PC-3 (cell line): ENCODE results near the gene SMIM10. TPM values are rescaled to one million over a fixed set of nuclear protein-coding genes. Genes with fewer than 3 reads are reported as not detected.

Experiments
- ATAC-seq: fragments of 200-7000 bp; cut with Tn5 transposase; 2 replicates; pipeline ENCODE4 v1.9.1; 2020; ENCODE audit warnings: mild to moderate bottlenecking, moderate library complexity
- BruUV-seq: library from RNA; stranded (reverse); fragments of 400-500 nt; replicated peaks from 2 replicates; lab custom pipeline; 2021; lab: Mats Ljungman, UMichigan
- CTCF ChIA-PET: fragments of 300-600 bp; sonication (Branson Sonifier 250); formaldehyde crosslinking; loops from one replicate; lab custom pipeline; 2022; ENCODE audit warnings: antibody characterized with exemption; lab: Charles Lee
- POLR2A ChIA-PET: fragments of 300-600 bp; sonication (Branson Sonifier 250); formaldehyde crosslinking; loops from one replicate; lab custom pipeline; 2022; ENCODE audit warnings: antibody characterized with exemption; ENCODE audit not compliant: unreplicated experiment; lab: Charles Lee
- DNase-seq: peaks from one replicate; pipeline ENCODE4 v3.0.0-alpha.2; 2015
- H2AFZ ChIP-seq: fragments of 300-600 bp; sonication (generic); 2 replicates; pipeline ENCODE4 v1.6.0; 2016; ENCODE audit warnings: antibody characterized with exemption, low read length
- H3F3A ChIP-seq: fragments of 300-600 bp; sonication (generic); one replicate; pipeline ENCODE4 v1.6.0; 2017; ENCODE audit warnings: antibody characterized with exemption, low read length, control low read depth, mild to moderate bottlenecking; ENCODE audit not compliant: unreplicated experiment
- H3K27ac ChIP-seq: fragments of 300-600 bp; sonication (generic); 2 replicates; pipeline ENCODE4 v1.5.1; 2016; ENCODE audit warnings: mild to moderate bottlenecking, low read length
- H3K27me3 ChIP-seq: fragments of 300-600 bp; sonication (generic); 2 replicates; pipeline ENCODE4 v1.6.1; 2016; ENCODE audit warnings: low read length, mixed read lengths
- H3K36me3 ChIP-seq: fragments of 300-600 bp; sonication (generic); 2 replicates; pipeline ENCODE4 v1.6.1; 2016; ENCODE audit warnings: low read depth, mixed run types, low read length, mixed read lengths
- H3K4me1 ChIP-seq: fragments of 300-600 bp; sonication (generic); 2 replicates; pipeline ENCODE4 v1.5.1; 2016; ENCODE audit warnings: low read length; ENCODE audit not compliant: insufficient read depth
- H3K4me2 ChIP-seq: fragments of 300-600 bp; sonication (generic); 2 replicates; pipeline ENCODE4 v1.6.0; 2016; ENCODE audit warnings: low read length
- H3K4me3 ChIP-seq: fragments of 300-600 bp; sonication (generic); 2 replicates; pipeline ENCODE4 v1.5.1; 2016; ENCODE audit warnings: mild to moderate bottlenecking, low read length, mixed read lengths
- H3K79me2 ChIP-seq: fragments of 300-600 bp; sonication (generic); 2 replicates; pipeline ENCODE4 v1.6.1; 2017; ENCODE audit warnings: low read length, mixed read lengths
- H3K9ac ChIP-seq: fragments of 300-600 bp; sonication (generic); 2 replicates; pipeline ENCODE4 v1.6.0; 2016; ENCODE audit warnings: mild to moderate bottlenecking, low read length
- H3K9me2 ChIP-seq: fragments of 300-600 bp; sonication (generic); replicated peaks from 2 replicates; pipeline ENCODE4 v1.6.1; 2016; ENCODE audit warnings: mixed run types, low read length, mixed read lengths
- H3K9me3 ChIP-seq: fragments of 300-600 bp; sonication (generic); 2 replicates; pipeline ENCODE4 v1.6.1; 2016; ENCODE audit warnings: low read length, mixed read lengths
- H4K20me1 ChIP-seq: fragments of 300-600 bp; sonication (generic); 2 replicates; pipeline ENCODE4 v1.6.1; 2016; ENCODE audit warnings: low read length, mixed read lengths
- CTCF ChIP-seq: fragments of 300-600 bp; sonication (generic); conservative IDR thresholded peaks from 2 replicates; pipeline ENCODE4 v1.5.1; 2017; ENCODE audit warnings: antibody characterized with exemption, low read depth, mild to moderate bottlenecking, low read length
- EZH2 ChIP-seq: fragments of 300-600 bp; sonication (generic); IDR thresholded peaks from one replicate; pipeline ENCODE4 v1.6.1; 2017; ENCODE audit warnings: antibody characterized with exemption, mild to moderate bottlenecking, low read length; ENCODE audit not compliant: unreplicated experiment
- EZH2phosphoT487 ChIP-seq: fragments of 300-600 bp; sonication (generic); IDR thresholded peaks from 2 replicates; pipeline ENCODE4 v1.6.1; 2018; ENCODE audit warnings: mild to moderate bottlenecking, antibody characterized with exemption, low read length, borderline replicate concordance
- intact Hi-C: fragments of 100-400 bp; cut with micrococcal nuclease; formaldehyde crosslinking; loops from 2 replicates; pipeline ENCODE4 v1.9.0; 2023
- total RNA-seq: library from RNA; depleted of rRNA; stranded (reverse); fragments of >200 nt; gene quantifications from 2 replicates; pipeline ENCODE4 v1.2.3, GENCODE V29; 2014

Gene SMIM10
- total RNA-seq, 1 experiment from 2014 or later: not detected

- Histone ChIP-seq H3K4me2 (no peak overlapping the region), H2AFZ (no peak overlapping the region), H3K27me3 (no peaks in the 10 kb centered on the region), H3K36me3 (no peaks in the 10 kb centered on the region), H3K9me2 (no peaks in the 10 kb centered on the region), H3K9me3 (no peaks in the 10 kb centered on the region), H3K4me1 (no peaks in the 10 kb centered on the region), H3F3A (no peaks in the 10 kb centered on the region), H3K4me3 (no peak overlapping the region), H3K27ac (no peak overlapping the region), H3K9ac (no peak overlapping the region), H4K20me1 (no peaks in the 10 kb centered on the region), H3K79me2 (no peaks in the 10 kb centered on the region)
- POLR2A ChIA-PET: interaction anchor here (0.6 kb wide), 1 partner anchor 171 kb away, joined by 3 read pairs; no protein-coding TSS in a partner anchor
- no peak for TF ChIP-seq EZH2
- no peak for TF ChIP-seq CTCF
- no peak for TF ChIP-seq EZH2phosphoT487
- no TSS peak for BruUV-seq
- no peak for ATAC-seq
- CTCF ChIA-PET: no interaction called here
- DNase-seq: no peak
- intact Hi-C loops: no loop called here
These were observed 27.8 kb upstream of the SMIM10 start for GRCh38 chrX:134963041-134963440.

DNA sequence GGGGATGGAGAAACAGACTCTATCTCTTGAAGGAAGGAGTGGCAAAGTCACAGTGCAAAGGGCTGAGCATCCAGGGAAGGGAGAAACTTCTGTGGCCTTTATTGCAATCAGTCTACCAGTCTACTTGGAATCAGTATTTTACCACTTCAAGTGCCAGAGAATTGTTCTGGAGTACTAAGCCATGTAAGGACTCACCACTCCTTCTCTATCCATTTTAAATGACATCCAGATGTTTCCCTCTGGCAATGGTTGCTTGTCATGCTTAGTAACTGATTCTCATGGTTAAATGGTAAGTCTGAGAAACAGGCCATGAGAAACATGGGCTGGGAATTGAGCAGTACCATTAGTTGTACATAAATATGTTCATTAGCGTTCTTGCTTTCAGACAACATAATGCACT lies 21.1 kb upstream of the SMIM10 start:
- POLR2A ChIA-PET: no interaction called here

More for the DNA sequence above, 21.1 kb upstream of the SMIM10 start:
- H3K4me3 ChIP-seq: no peak overlapping the region
- DNase-seq (no peak), ATAC-seq (no peak)
- TF ChIP-seq EZH2phosphoT487 (no peak), EZH2 (no peak), CTCF (no peak)
- no peak overlapping the region for H3K9ac ChIP-seq
- H3K9me2 ChIP-seq: no peaks in the 10 kb centered on the region
- H3K36me3 ChIP-seq: no peaks in the 10 kb centered on the region
- no peaks in the 10 kb centered on the region for H3K27me3 ChIP-seq
- no peak overlapping the region for H3K27ac ChIP-seq
- H3K79me2 ChIP-seq: no peaks in the 10 kb centered on the region
- no peaks in the 10 kb centered on the region for H4K20me1 ChIP-seq
- H2AFZ ChIP-seq: no peak overlapping the region
- no peaks in the 10 kb centered on the region for H3F3A ChIP-seq
- intact Hi-C loops: no loop called here
- CTCF ChIA-PET: no interaction called here
- H3K9me3 ChIP-seq: no peaks in the 10 kb centered on the region
- BruUV-seq: no TSS peak
- H3K4me2 ChIP-seq: no peak overlapping the region
- H3K4me1 ChIP-seq: no peaks in the 10 kb centered on the region
